HG03342 (cell line): ENCODE data around the gene CNTNAP4.

Experiments used
- ATAC-seq: cut with Tn5 transposase; IDR thresholded peaks from one replicate; pipeline ENCODE4 v1.9.1; 2021; ENCODE audit warnings: mild to moderate bottlenecking, moderate library complexity; ENCODE audit not compliant: unreplicated experiment

Gene CNTNAP4

DNA sequence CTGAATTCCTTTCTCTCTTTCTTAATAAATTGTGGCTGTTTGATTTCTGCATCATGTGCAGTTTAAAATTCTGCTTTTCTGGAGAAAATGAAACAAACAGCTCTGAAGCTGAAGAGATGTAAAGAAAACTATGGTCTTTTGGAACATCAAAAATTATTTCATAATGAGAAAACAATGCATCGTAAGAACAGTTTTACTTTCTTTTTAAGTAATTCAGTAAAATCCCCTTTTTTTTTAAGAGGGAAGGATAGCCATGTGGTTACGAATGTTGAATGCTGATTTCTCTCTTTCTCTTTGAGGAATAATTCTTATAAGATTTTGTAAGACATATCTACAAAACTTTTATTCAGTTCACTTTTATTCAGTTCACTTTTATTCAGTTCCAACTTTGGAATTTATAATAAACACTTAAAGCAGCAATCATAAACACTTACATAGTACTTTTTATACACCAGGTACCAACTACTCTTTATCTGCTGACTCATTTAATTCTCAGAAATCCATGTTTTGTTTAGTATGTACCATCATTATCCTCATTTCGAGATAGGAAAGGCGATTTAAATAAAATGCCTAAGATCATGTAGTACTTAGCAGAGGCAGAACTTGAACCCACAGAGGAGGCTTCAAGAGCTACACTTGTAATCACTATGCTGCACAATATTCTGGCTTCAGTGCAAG, 26.6 kb downstream of the CNTNAP4 start:
- ATAC-seq: no peak

- ATAC-seq: no peak
Measured at GRCh38 chr16:76309639-76310335, 32.6 kb downstream of the CNTNAP4 start.

DNA sequence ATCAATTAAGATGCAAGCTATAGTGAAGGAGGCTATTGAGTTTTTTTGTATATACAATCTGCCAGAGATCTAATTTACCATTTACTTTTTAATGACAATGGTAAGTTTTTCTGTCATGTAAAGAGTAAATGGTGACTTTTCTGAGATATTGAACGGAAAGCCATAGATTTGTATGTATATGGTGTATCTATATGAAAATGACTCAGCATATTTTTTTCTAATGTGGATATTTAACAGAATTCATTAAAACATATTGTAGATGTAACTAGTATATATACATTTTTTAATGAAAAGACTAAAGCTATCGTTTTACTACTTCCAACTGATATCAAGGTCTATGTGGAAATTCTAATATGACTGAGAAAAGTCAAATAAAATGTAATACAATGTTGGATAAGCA, 34.1 kb downstream of the CNTNAP4 start:
- ATAC-seq: no peak

DNA sequence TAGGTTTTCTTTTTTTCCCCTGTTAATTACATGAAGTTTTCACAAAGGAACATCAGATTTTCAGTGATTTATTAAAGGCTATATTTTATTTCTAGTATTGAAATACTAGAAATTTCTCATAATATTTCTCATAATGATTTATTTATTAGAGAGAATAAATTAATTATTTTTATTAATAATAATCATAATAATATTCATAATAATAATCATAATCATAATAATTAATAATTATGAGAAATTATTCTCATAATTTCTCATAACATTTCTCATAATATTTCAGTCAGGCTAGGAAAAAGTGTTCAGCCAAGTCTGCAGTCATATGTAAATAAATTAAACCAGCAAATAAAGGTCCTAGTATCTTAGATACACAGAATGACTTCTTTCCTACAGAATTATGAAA, 41.4 kb downstream of the CNTNAP4 start:
- no peak for ATAC-seq

- ATAC-seq: no peak
Measured at GRCh38 chr16:76329106-76329505, 51.9 kb downstream of the CNTNAP4 start.

- ATAC-seq: no peak
Measured at GRCh38 chr16:76335180-76335974, 58.2 kb downstream of the CNTNAP4 start.

- ATAC-seq: no peak
Measured at GRCh38 chr16:76336112-76336511, 58.9 kb downstream of the CNTNAP4 start.

DNA sequence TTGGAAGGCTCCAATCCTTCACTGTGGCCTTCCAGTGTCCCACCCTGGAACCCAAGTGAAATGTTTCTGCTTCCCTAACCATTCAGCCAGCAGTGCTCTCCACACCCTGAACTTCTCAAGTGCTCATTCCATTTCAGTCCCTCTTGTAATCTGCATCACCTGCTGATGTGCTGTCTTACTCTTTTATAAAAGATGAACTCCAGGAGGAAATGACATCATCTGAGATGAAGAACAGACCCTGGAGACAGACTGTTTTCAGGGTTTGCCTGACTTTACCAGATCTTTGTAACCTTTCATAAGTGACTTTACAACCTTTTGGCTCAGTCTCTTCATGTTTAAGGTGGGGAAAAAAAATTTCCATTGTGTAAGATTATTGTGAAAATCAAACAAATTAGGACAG, 61.3 kb downstream of the CNTNAP4 start:
- ATAC-seq: no peak

GRCh38 chr16:76343769-76344168, 66.6 kb downstream of the CNTNAP4 start:
- ATAC-seq: no peak

GRCh38 chr16:76345163-76345661, 68.0 kb downstream of the CNTNAP4 start:
- no peak for ATAC-seq

- ATAC-seq: no peak
Measured at GRCh38 chr16:76346210-76346609, 69.0 kb downstream of the CNTNAP4 start.

GRCh38 chr16:76351441-76351840, 74.2 kb downstream of the CNTNAP4 start:
- ATAC-seq: no peak

- no peak for ATAC-seq
Measured at GRCh38 chr16:76360404-76360803, 83.2 kb downstream of the CNTNAP4 start.

DNA sequence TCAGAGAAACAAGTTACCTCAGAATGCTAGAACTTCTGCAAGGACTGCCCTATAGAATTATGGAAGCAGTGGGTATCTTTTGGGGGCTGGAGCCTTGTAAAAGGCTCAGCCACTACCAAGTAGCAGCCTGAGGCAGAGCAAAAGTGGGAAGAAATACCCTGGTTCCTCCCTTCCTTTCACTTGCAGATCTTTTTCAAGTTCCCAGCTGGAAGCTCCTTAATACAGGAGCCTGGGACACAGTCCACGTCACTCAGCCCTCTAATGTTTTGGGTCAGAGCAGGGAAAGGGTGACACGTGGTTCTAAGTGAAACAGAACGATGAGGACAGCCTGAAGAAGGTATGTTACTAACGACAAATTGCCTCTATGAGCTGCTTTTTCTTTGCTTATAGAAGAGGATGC, 93.1 kb downstream of the CNTNAP4 start:
- no peak for ATAC-seq

DNA sequence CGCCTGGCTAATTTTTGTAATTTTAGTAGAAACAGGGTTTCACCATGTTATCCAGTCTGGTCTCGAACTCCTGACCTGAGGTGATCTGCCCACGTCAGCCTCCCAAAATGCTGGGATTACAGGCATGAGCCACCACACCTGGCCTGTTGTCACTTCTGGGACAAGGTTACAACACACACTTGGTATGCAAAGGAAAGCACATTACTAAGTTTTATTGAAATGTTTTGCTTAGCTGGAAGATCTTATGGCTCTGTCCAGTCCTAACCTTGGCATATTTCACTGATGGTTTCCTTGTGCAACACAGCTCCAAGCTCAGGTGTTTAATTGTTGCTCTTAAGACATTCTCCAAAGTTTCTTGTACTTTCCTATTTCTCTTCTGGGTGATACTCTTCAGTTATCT, 94.2 kb downstream of the CNTNAP4 start:
- ATAC-seq: no peak

DNA sequence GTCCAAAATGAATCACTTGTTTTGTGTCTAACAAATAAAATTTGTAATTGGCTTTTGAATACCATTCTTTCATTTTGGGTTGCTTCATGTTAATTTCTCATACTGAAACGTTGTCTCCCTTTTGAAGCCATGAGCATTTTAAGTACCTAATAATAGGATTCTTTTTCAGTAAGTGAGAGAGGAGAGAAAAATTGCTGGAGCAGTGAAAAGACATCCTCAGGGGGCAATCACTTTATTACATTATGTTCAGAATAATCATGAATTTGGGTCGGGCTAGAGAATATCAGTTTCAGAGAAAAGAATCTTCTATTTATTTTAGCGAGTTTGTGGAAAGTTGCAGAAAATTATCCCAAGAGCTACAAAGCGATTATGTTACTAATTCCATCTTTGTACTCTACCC, 96.8 kb downstream of the CNTNAP4 start:
- no peak for ATAC-seq

DNA sequence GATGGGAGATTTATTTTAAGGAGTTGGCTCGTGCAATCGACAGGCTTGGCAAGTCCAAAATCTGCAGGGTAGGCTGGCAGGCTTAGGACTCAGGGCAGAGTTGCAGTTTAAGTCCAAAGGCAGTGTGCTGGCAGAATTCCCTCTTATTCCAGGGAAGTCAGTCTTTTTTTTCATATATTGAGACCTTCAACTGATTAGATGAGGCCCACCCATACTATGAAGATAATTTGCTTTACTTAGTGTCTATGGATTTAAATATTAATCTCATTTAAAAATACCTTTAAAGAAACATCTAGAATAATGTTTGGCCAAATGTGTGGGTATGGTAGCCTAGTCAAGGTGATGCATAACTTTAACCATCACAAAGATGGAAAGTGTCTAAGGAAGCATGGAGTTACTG, 99.8 kb downstream of the CNTNAP4 start:
- ATAC-seq: no peak

GRCh38 chr16:76378020-76378419, 100.8 kb downstream of the CNTNAP4 start:
- no peak for ATAC-seq

GRCh38 chr16:76381096-76381495, 103.9 kb downstream of the CNTNAP4 start:
- no peak for ATAC-seq

DNA sequence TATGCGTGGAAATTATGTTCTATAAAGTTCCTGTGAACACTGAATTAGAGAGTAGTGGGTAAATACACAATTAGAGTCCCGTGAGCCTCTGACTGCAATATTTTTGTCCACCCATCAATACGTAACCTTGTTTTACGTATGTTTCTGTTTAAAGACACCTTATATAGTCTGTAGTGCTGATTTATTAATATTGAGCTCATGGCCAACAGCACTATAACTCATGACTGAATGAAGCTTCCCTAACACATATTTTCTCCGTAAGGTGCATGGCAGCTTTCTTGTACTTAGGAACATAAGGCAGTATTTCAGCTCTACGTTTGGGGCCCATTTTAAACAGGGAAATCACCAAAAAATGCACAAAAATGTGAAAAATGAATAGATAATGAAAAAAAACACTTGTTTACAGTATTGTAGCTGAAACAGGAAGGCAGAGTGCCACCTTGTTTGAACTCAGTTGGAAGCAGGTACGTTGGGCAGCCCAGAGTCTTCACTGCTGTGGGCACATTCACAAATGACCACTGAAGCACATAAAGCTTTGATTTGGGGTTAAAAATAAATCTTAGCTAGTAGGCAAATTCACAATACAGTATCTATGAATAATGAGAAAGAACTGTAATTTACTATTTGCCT, 108.5 kb downstream of the CNTNAP4 start:
- ATAC-seq: no peak

DNA sequence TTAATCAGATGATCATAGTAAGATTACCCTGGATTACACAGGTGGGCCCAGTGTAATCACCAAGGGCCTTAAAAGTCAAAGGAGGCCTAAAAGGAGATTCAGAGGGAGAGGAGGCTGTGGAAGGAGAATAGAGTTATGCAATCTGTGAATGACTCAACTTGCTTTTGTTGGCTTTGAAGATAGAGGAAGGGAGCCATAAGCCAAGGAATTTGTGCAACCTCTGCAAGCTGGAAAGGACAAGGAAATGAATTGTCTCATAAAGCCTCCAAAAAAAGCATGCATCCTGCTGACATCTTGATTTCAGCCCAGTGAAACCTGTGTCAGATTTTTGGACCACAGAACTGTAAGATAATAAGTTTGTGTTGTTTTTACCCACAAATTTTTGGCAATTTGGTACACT, 109.6 kb downstream of the CNTNAP4 start:
- ATAC-seq: no peak
